A673 (cell line): ENCODE results near the gene PXDN. TPM values are rescaled to one million over a fixed set of nuclear protein-coding genes. Genes with fewer than 3 reads are reported as not detected.

Experiments used
- BruUV-seq: library from RNA; stranded (reverse); fragments of 400-500 nt; replicated peaks from 2 replicates; lab custom pipeline; 2021; lab: Mats Ljungman, UMichigan
- CTCF ChIA-PET: fragments of 300-600 bp; sonication (Branson Sonifier 250); formaldehyde crosslinking; loops from one replicate; lab custom pipeline; 2022; ENCODE audit warnings: antibody characterized with exemption; lab: Charles Lee
- POLR2A ChIA-PET: fragments of 300-600 bp; sonication (Branson Sonifier 250); formaldehyde crosslinking; loops from one replicate; lab custom pipeline; 2022; ENCODE audit warnings: antibody characterized with exemption; ENCODE audit not compliant: low non-redundant PET; lab: Charles Lee
- DNase-seq: peaks from one replicate; pipeline ENCODE4 v3.0.0-alpha.2; 2015; ENCODE audit warnings: low spot score
- H3K27ac ChIP-seq: fragments of 200-600 bp; sonication (generic); 2 replicates; pipeline ENCODE4 v1.5.1; 2016; ENCODE audit warnings: mixed run types, low read depth, mild to moderate bottlenecking, mixed read lengths, antibody characterized with exemption, low read length; ENCODE audit not compliant: poor library complexity, severe bottlenecking
- H3K27me3 ChIP-seq: fragments of 200-600 bp; sonication (generic); replicated peaks from 2 replicates; pipeline ENCODE4 v1.6.1; 2017; ENCODE audit warnings: mixed run types, low read depth, mild to moderate bottlenecking, mixed read lengths, antibody characterized with exemption, low read length; ENCODE audit not compliant: insufficient read depth, poor library complexity
- H3K36me3 ChIP-seq: fragments of 200-600 bp; sonication (generic); 2 replicates; pipeline ENCODE4 v1.6.1; 2016; ENCODE audit warnings: mixed run types, mild to moderate bottlenecking, mixed read lengths, antibody characterized with exemption, low read length; ENCODE audit not compliant: insufficient read depth, poor library complexity, severe bottlenecking
- H3K4me1 ChIP-seq: fragments of 200-600 bp; sonication (generic); 2 replicates; pipeline ENCODE4 v1.6.1; 2017; ENCODE audit warnings: mixed run types, mild to moderate bottlenecking, mixed read lengths, antibody characterized with exemption, low read length; ENCODE audit not compliant: insufficient read depth, poor library complexity, severe bottlenecking
- H3K4me3 ChIP-seq: fragments of 200-600 bp; sonication (generic); 2 replicates; pipeline ENCODE4 v1.5.1; 2016; ENCODE audit warnings: low read depth, mixed run types, mild to moderate bottlenecking, mixed read lengths, low read length; ENCODE audit not compliant: poor library complexity, severe bottlenecking
- H3K9me3 ChIP-seq: fragments of 200-600 bp; sonication (generic); 2 replicates; pipeline ENCODE4 v1.6.1; 2016; ENCODE audit warnings: mixed run types, low read depth, mild to moderate bottlenecking, mixed read lengths, antibody characterized with exemption, low read length; ENCODE audit not compliant: poor library complexity, severe bottlenecking
- EZH2 ChIP-seq: fragments of 200-600 bp; sonication (generic); IDR thresholded peaks from 2 replicates; pipeline ENCODE4 v1.6.1; 2017; ENCODE audit warnings: borderline replicate concordance, low read depth, mild to moderate bottlenecking, mixed read lengths, antibody characterized with exemption, low read length; ENCODE audit not compliant: poor library complexity, severe bottlenecking
- intact Hi-C: fragments of 100-400 bp; cut with micrococcal nuclease; formaldehyde crosslinking; loops from one replicate; pipeline ENCODE4 v1.10.0; 2022; ENCODE audit not compliant: unreplicated experiment
- total RNA-seq: library from RNA; stranded (reverse); gene quantifications from 2 replicates; pipeline ENCODE4 v1.2.3, GENCODE V29; 2021
- TF ChIP-seq, protein P1 (sequence below): fragments of 300-800, 200-600 bp; sonication (generic); conservative IDR thresholded peaks from 2 replicates; pipeline ENCODE4 v1.5.1; 2017; ENCODE audit warnings: low read depth, mild to moderate bottlenecking, antibody characterized with exemption, low read length, moderate library complexity, mixed read lengths

PXDN gene
- total RNA-seq, 1 experiment from 2014 or later: 162 TPM

DNA sequence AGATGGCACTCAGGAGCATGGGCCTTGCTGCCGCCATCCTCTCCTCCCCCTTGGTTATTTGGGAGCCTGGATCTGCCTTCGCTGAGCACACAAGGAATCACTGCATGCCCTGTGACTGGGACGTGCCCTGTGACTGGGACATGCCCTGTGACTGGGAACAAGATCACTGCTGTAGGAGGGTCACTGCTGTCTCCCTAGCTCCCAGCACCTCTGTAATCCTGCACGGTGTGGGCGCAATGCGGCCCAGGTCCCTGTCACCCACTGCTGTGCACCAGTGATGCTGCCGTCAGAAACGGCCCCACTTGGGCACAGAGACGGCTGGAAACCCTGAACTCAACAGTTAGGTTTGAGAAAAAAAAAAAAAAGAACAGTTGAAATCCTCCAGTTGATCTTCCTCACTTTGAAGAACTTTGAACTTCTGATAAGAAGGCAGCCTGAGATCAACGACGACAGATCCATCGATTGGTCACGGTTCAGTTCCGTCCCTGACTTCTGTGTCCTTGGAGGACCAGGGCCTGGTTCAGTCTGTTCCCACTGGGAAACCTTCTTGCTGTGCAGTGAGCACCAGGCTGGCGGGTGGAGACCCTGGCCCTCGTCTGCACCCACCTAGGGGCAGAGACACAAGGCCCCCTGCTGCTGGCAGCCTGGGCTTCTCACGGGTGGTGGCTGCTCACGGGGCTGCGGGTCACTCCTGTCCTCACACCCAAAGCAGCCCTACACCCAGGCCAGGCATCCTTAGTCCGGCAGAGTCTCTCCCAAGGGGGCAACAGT is 125.9 kb downstream of the PXDN start:
- no peaks in the 10 kb centered on the region for H3K27me3 ChIP-seq
- intact Hi-C loops: no loop called here
- no peaks in the 10 kb centered on the region for H3K36me3 ChIP-seq
- H3K27ac ChIP-seq: no peak overlapping the region
- H3K4me1 ChIP-seq: peaks cover 16% of the 10 kb centered on the region
- TF ChIP-seq EZH2: no peak
- TF ChIP-seq, protein P1, sequence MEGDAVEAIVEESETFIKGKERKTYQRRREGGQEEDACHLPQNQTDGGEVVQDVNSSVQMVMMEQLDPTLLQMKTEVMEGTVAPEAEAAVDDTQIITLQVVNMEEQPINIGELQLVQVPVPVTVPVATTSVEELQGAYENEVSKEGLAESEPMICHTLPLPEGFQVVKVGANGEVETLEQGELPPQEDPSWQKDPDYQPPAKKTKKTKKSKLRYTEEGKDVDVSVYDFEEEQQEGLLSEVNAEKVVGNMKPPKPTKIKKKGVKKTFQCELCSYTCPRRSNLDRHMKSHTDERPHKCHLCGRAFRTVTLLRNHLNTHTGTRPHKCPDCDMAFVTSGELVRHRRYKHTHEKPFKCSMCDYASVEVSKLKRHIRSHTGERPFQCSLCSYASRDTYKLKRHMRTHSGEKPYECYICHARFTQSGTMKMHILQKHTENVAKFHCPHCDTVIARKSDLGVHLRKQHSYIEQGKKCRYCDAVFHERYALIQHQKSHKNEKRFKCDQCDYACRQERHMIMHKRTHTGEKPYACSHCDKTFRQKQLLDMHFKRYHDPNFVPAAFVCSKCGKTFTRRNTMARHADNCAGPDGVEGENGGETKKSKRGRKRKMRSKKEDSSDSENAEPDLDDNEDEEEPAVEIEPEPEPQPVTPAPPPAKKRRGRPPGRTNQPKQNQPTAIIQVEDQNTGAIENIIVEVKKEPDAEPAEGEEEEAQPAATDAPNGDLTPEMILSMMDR: no peak
- ChIA-PET CTCF (no interaction called here), POLR2A (no interaction called here)
- H3K9me3 ChIP-seq: no peaks in the 10 kb centered on the region
- BruUV-seq: no TSS peak
- no peak for DNase-seq
- no peak overlapping the region for H3K4me3 ChIP-seq

DNA sequence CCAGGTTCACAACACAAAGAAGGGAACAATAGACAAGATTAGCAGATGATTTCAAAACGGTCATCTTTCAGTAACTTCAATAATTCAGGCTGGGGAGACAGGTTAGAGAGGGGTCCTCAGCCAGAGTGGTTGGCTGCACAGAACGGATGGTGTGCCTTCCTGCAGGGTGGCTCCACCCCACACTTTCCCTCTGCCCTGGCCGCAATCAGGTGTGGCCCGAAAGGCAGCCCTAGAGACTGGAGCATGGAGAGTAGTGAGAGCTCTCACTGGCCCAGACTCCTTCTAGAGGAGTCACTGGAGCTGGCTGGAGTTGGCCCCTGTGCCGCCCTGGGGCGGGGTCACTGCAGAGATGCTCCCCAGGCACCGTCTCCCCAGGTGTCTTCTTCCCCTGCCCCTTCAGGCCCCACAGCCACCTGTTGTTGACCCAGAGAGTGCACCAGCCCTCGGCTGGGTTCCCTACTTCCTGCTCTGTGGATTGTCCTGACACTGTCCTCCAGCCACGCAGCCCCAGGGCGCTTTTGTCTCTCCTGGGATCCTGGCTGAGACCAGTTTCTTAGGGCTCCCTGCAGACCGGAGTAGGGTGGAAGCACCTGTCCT is 126.8 kb downstream of the PXDN start:
- H3K4me1 ChIP-seq: peaks cover 19% of the 10 kb centered on the region
- intact Hi-C loops: no loop called here
- no peaks in the 10 kb centered on the region for H3K36me3 ChIP-seq
- no peak overlapping the region for H3K27ac ChIP-seq
- POLR2A ChIA-PET: no interaction called here
- no peak overlapping the region for H3K4me3 ChIP-seq
- no peak for DNase-seq
- no peaks in the 10 kb centered on the region for H3K9me3 ChIP-seq
- BruUV-seq: no TSS peak
- CTCF ChIA-PET: no interaction called here
- no peaks in the 10 kb centered on the region for H3K27me3 ChIP-seq
- TF ChIP-seq EZH2: no peak
- TF ChIP-seq, protein P1: no peak

DNA sequence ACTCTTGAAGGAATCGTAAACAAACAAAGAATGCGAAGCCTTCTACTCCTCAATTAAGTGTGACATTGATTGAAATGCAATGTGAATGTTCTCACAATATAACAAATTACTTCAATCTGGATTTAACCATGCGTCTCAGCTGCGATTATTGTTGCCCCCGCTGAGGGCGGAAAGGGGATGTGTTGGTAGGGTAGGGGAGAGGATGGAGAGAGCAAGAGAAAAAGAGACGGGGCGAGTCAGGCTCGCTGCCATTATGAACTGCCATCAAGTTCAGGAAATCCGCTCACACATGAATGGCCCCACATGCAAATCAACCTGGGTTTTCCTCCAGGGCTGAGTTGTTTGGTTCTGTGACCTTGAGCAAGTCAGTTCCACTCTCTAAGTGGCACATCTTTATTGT is 129.8 kb downstream of the PXDN start:
- intact Hi-C loops: no loop called here
- peaks cover 20% of the 10 kb centered on the region for H3K4me1 ChIP-seq
- no peak overlapping the region for H3K27ac ChIP-seq
- BruUV-seq: no TSS peak
- ChIA-PET POLR2A (no interaction called here), CTCF (no interaction called here)
- TF ChIP-seq EZH2: no peak
- TF ChIP-seq, protein P1: no peak
- H3K27me3 ChIP-seq: no peaks in the 10 kb centered on the region
- no peaks in the 10 kb centered on the region for H3K9me3 ChIP-seq
- DNase-seq: peak; percentile 86
- H3K36me3 ChIP-seq: no peaks in the 10 kb centered on the region
- no peak overlapping the region for H3K4me3 ChIP-seq
